GM18870 (cell line): ENCODE data around the gene ATP11A.

Experiments used
- ATAC-seq: cut with Tn5 transposase; IDR thresholded peaks from one replicate; pipeline ENCODE4 v1.9.1; 2021; ENCODE audit warnings: moderate library complexity; ENCODE audit not compliant: unreplicated experiment

Gene ATP11A

DNA sequence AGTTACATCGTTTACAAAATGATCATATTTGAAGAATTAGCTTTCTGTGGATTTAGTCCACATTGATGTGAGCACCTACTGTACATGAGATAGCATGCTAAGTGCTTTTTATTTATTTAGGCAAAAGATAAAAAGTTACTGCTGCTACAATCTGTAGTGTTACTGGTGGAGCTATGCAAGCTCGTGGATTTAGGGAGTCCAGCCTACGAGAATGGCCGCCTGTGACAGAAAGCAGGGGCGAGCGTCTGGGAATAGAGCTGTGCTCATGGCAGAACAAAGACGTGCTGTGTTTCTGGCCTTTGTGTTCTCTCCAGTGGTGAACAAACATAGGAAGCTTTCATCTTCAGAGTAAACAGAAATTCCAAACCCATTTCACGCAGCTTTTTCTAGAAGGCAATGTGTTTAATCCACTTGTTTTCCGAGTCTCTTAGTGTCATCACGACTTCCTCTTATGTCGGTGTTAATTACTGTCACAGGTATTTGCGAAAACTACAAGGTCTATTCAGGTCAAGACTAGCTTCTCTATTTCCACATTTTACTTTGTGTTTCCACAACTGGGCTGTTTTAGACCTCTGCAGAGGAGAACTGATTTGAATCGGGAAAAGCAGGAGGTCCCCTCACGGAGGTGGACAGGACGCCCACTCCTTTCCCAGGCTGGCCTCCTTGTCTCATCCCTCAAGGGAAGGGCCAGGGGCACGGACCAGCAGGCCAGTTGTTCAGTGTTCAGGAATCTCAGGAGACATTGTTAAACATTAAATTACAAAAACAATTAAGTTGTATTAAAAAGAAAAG is 67.3 kb downstream of the ATP11A start:
- ATAC-seq = no peak

- ATAC-seq = no peak
Measured at GRCh38 chr13:112757759-112758086, 67.9 kb downstream of the ATP11A start.

DNA sequence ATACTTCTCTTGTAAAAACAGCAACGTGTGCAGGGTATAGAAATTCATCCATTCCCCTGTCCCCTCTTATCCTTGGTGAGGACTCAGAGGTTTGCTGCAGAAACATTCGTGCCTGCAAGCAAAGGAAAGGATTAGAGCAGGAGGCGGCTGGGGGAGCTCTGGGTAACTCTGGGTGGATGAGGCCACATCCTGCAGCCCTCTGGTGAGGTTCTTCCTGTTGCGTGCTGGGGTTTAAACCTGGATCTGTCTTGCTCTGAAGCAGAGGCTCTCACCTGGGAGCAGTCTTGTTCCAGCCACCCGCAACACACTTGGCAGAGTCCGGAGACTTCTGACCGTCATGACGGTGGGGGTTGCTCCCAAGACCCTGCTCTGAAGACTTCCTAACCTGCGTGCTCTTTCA is 69.2 kb downstream of the ATP11A start:
- ATAC-seq = no peak

DNA sequence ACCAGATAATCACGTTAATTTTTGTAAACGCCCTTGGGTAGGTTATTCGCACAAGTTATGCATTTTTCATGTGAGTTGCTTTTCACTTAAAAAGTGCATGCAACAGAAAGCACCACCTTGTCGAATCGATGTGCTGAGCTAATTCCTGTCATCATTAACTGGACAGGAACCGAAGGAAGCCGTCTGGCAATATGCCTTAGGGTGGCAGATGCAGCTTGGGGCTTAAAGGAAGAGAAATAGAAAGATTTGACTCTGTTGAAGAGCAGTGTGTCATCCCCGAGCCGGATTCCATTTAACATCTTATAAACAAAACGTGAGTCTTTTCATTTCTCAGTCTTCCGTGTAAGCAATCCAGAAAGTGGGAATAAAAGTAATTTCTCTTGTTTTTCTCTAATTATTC is 70.0 kb downstream of the ATP11A start:
- no peak for ATAC-seq

DNA sequence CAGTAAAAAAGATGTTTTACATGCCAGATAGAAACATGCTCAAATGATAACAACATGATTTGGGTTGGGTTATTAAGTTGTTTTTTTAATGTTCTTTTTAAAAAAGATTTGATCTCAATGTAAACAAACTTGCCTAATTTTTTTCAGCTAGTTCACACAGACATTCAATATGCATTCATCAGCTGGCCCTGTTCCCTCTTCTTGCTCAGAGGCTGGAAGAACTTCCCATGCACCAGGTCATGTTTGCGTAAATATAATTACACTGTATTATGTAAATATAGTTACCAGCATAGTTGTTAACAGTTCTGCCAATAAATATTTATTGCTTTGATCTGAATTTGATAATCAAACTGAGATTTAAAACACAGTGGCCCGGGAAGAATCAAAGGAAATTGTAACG is 70.6 kb downstream of the ATP11A start:
- ATAC-seq = no peak

GRCh38 chr13:112760931-112761330 is 71.1 kb downstream of the ATP11A start:
- no peak for ATAC-seq

- no peak for ATAC-seq
Measured at GRCh38 chr13:112761701-112762689, 72.2 kb downstream of the ATP11A start.

GRCh38 chr13:112762690-112763080 is 72.8 kb downstream of the ATP11A start:
- ATAC-seq = no peak

- ATAC-seq = no peak
Measured at GRCh38 chr13:112764028-112764427, 74.2 kb downstream of the ATP11A start.

DNA sequence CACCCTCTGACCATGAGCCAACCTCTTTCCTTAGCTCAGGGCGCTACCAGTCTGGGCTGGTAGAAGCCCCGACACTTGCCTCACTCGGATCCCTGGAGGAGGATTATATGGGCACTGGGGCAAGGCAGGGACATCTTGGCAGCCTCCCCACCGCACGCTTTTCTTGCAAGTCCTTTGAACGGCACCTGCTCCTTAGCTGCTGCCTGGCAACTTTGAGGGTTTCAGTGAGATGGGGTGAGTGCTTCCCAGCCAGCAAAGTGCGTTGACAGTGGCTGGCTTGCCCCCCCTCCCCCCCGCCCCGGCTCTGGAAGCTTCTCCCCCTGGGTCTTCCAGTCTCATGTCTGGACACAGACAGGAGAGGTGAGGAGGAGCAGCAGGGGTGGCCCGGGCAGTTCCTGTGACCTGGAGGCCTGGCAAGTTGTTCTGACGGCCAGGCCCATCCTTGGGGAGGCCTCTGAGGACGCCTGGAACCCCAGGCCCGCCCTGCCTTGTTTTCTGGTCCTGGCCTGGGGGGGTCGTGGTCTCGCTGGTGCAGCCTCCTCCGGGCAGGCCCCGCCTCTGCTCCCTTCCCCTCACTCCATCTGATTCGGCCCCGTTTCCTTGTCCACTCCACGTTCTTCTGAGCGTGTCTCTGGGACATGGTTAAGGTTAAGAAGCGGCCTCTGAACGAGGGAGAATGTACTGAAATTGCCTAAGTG is 75.2 kb downstream of the ATP11A start:
- ATAC-seq = no peak

GRCh38 chr13:112765731-112766130 is 75.9 kb downstream of the ATP11A start:
- no peak for ATAC-seq

DNA sequence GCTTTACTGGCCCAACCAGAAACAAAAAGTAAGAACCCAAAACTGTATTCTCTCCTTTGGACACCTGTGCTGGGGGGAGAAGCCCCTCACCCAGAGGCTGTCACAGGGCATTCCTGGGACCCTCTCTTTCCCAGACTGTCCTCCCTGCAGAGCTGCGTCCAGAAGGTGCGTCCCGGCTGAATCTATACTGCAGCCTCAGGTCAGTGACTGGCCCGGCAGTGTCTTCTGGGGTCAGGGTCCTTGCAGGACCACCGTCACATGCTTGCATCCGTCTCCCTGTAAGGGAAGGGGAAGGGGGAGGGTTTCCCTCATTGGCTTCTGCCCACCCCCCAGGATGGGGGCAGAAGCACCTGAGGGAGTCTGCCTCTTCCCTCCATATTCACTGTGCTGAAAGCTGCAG is 76.5 kb downstream of the ATP11A start:
- no peak for ATAC-seq

- ATAC-seq = no peak
Measured at GRCh38 chr13:112767506-112768471, 78.0 kb downstream of the ATP11A start.

DNA sequence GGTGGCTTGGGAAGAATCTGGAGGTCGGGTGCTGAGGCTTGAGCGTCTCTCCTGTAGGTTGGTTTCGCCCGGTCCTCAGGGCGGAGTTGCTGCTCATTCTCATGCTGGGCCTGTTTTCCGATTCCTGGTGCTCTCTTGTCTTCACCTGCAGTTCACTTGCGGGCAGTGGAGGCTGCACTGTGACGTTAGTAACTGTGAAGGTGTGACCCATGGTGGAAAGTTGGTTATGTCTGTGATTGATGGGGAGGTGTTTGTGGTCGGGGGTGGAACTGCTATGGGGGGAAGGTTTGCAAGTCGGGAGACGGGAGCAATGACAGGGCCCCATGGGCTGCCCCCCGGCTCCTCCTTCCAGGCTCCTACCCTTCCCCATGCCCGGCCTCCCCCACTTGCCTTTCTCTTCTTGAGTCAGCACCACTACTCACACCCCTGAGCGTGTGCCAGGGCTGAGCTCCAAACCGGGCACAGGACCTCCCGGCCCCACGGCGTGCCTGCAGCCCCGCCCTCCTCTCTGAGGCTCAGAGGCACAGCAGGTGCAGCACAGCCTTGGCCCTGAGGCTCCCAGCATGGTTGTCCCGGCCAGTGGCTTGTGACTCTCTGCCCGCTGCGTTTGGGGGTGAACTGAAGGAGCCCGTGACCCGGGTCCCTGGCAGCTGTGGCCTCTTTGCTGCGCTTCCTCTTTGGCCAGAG is 79.1 kb downstream of the ATP11A start:
- no peak for ATAC-seq

- ATAC-seq = no peak
Measured at GRCh38 chr13:112769615-112770014, 79.8 kb downstream of the ATP11A start.

- no peak for ATAC-seq
Measured at GRCh38 chr13:112770504-112770903, 80.7 kb downstream of the ATP11A start.

DNA sequence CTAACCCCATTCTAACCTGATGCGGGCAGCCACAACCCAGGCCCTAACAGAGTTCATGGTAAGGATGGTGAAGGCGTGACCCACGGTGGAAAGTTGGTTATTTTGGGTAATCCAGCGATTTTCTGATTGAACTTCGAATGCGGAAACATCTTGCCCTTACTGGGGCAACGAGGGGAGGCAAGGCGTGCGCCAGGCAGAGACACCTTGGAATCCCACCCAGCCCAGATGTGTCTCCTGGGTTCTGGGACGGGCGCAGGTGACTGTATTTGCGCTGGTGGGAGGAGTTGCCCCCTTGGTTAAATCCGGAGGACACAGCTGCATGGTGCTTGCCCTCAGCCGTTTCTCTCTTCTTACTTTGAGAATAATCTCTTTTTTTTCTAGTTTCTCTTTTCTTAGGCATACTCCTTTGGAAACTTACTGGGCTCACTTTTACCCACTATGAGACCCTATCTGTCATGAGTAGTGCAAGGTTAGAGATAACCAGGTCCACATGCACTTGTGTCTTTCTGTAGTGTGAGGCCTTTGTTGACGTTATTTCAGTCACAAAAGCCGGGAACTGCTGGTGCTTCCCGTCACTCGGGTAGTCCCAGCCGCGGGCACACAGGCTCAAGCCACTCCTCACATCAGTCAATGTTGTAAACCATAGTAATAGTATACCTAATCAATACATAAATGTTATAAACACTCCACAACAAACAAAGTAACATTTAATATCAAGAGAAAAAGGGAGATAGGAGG is 81.5 kb downstream of the ATP11A start:
- ATAC-seq = no peak

GRCh38 chr13:112771877-112772538 is 82.2 kb downstream of the ATP11A start:
- ATAC-seq = no peak

GRCh38 chr13:112772539-112772909 is 82.7 kb downstream of the ATP11A start:
- no peak for ATAC-seq
